Endothelial cell of umbilical vein (primary cell): ENCODE results near the gene TMEM204. TPM values are rescaled to one million over a fixed set of nuclear protein-coding genes. Genes with fewer than 3 reads are reported as not detected.
A peak's percentile ranks its signal among the peaks of the same experiment; 100 is the strongest.

Experiments used
- BruUV-seq: library from RNA; stranded (reverse); fragments of 400-500 nt; replicated peaks from 2 replicates; lab custom pipeline; 2021; lab: Mats Ljungman, UMichigan
- CTCF ChIA-PET: fragments of 300-600, 350-600 bp; sonication (Branson Sonifier 250); formaldehyde crosslinking; loops from one replicate; lab custom pipeline; 2021; ENCODE audit warnings: antibody characterized with exemption, inconsistent platforms; lab: Charles Lee
- POLR2A ChIA-PET: fragments of 300-600, 350-600 bp; sonication (Branson Sonifier 250); formaldehyde crosslinking; loops from one replicate; lab custom pipeline; 2021; ENCODE audit warnings: antibody characterized with exemption, inconsistent platforms; lab: Charles Lee
- DNase-seq: peaks from one replicate; pipeline ENCODE4 v3.0.0-alpha.2; 2011; ENCODE audit warnings: low read depth, low spot score
- FAIRE-seq: peaks from 2 replicates; lab custom pipeline; 2011; peaks lifted over from hg19 to GRCh38; lab: Jason Lieb, UNC
- H2AFZ ChIP-seq: 2 replicates; pipeline ENCODE4 v1.6.0; 2012; ENCODE audit warnings: low read depth, low read length, control low read depth, inconsistent platforms
- H3K27ac ChIP-seq: 2 replicates; pipeline ENCODE4 v1.5.1; 2011; ENCODE audit warnings: low read depth, mild to moderate bottlenecking, control low read depth, low read length, moderate library complexity; ENCODE audit not compliant: insufficient read depth
- H3K27me3 ChIP-seq, 2 experiments: 2 replicates each; pipeline versions ENCODE4 v1.6.0 to v1.6.1; 2011; ENCODE audit warnings: low read length in 2 of 2, mixed read lengths in 1 of 2; ENCODE audit not compliant: control insufficient read depth in 2 of 2, insufficient read depth in 2 of 2
- H3K36me3 ChIP-seq, 2 experiments: 2 replicates in 1 of 2; 3 replicates in 1 of 2; pipeline ENCODE4 v1.5.1; 2011; ENCODE audit warnings: low read length in 2 of 2, mild to moderate bottlenecking in 1 of 2, moderate library complexity in 1 of 2; ENCODE audit not compliant: control insufficient read depth in 2 of 2, insufficient read depth in 2 of 2; ENCODE audit errors: extremely low read depth in 1 of 2
- H3K4me1 ChIP-seq: 3 replicates; pipeline ENCODE4 v1.5.1; 2011; ENCODE audit warnings: mild to moderate bottlenecking, low read length; ENCODE audit not compliant: control insufficient read depth, insufficient read depth; ENCODE audit errors: extremely low read depth
- H3K4me2 ChIP-seq: 2 replicates; pipeline ENCODE4 v1.6.1; 2011; ENCODE audit warnings: low read length, control low read depth, mixed read lengths; ENCODE audit not compliant: insufficient read depth
- H3K4me3 ChIP-seq, 3 experiments: fragments of 200-600 bp in 1 of 3; sonication (generic), shearing (Covaris generic) in 1 of 3; replicated peaks in 1 of 3; 2 replicates each; pipeline ENCODE4 v1.5.1; 2011 to 2016; ENCODE audit warnings: control low read depth in 3 of 3, low read length in 3 of 3, mild to moderate bottlenecking in 2 of 3, inconsistent platforms in 1 of 3, low read depth in 1 of 3, moderate library complexity in 1 of 3; ENCODE audit not compliant: insufficient read depth in 1 of 3
- H3K79me2 ChIP-seq: 2 replicates; pipeline ENCODE4 v1.6.0; 2012; ENCODE audit warnings: low read length, inconsistent platforms; ENCODE audit not compliant: control insufficient read depth, insufficient read depth
- H3K9ac ChIP-seq: replicated peaks from 2 replicates; pipeline ENCODE3; 2011; ENCODE audit warnings: low read length, control low read depth; ENCODE audit not compliant: insufficient read depth; ENCODE audit errors: extremely low read depth
- H3K9me1 ChIP-seq: replicated peaks from 3 replicates; pipeline ENCODE4 v1.6.0; 2011; ENCODE audit warnings: mild to moderate bottlenecking, low read length; ENCODE audit not compliant: control insufficient read depth, insufficient read depth; ENCODE audit errors: extremely low read depth
- H3K9me3 ChIP-seq: replicated peaks from 2 replicates; pipeline ENCODE4 v1.5.1; 2012; ENCODE audit warnings: low read length, inconsistent platforms; ENCODE audit not compliant: control insufficient read depth, insufficient read depth
- H4K20me1 ChIP-seq: replicated peaks from 2 replicates; pipeline ENCODE3; 2011; ENCODE audit warnings: mild to moderate bottlenecking, low read length; ENCODE audit not compliant: control insufficient read depth, insufficient read depth; ENCODE audit errors: extremely low read depth
- CTCF ChIP-seq, 2 donors: IDR thresholded peaks; 1 replicate in 1 of 2; 2 replicates in 1 of 2; pipeline ENCODE4 v1.5.1; 2011; ENCODE audit warnings: low read length in 2 of 2, mild to moderate bottlenecking in 2 of 2, moderate library complexity in 2 of 2, control low read depth in 1 of 2, inconsistent platforms in 1 of 2, low read depth in 1 of 2; ENCODE audit not compliant: insufficient read depth in 1 of 2; ENCODE audit errors: extremely low read depth in 1 of 2
- FOS ChIP-seq: IDR thresholded peaks from 2 replicates; pipeline ENCODE4 v1.6.1; 2011; ENCODE audit warnings: mild to moderate bottlenecking, low read length, moderate library complexity, borderline replicate concordance; ENCODE audit not compliant: insufficient read depth
- GATA2 ChIP-seq: IDR thresholded peaks from 2 replicates; pipeline ENCODE4 v1.7.0; 2011; ENCODE audit warnings: low read depth, mild to moderate bottlenecking, moderate library complexity, mixed read lengths, low read length; ENCODE audit not compliant: insufficient read length, insufficient read depth
- JUN ChIP-seq: IDR thresholded peaks from 2 replicates; pipeline ENCODE4 v1.6.1; 2011; ENCODE audit warnings: borderline replicate concordance, low read depth; ENCODE audit not compliant: insufficient read length, insufficient read depth
- MAX ChIP-seq: IDR thresholded peaks from 2 replicates; pipeline ENCODE4 v1.6.1; 2011; ENCODE audit not compliant: insufficient read depth, insufficient read length
- MYC ChIP-seq: IDR thresholded peaks from one replicate; pipeline ENCODE4 v1.6.1; 2011; ENCODE audit warnings: mild to moderate bottlenecking, low read depth, low read length
- POLR2AphosphoS5 ChIP-seq: IDR thresholded peaks from 2 replicates; pipeline ENCODE4 v1.6.1; 2012; ENCODE audit warnings: low read depth, mild to moderate bottlenecking, control low read depth, low read length, moderate library complexity; ENCODE audit not compliant: insufficient read depth
- dilution Hi-C: fragments of 300-500 bp; cut with MboI; formaldehyde crosslinking; loops from one replicate; pipeline ENCODE4 v1.15.0; 2019; ENCODE audit warnings: low sequenced_read_pairs; ENCODE audit not compliant: extremely low pct_ligation_motif_present
- intact Hi-C: fragments of 100-400 bp; cut with micrococcal nuclease; formaldehyde crosslinking; loops from one replicate; pipeline ENCODE4 v1.10.0; 2022
- polyA plus RNA-seq, 4 experiments: library from polyadenylated mRNA; depleted of rRNA in 3 of 4; stranded (reverse) in 3 of 4; unstranded in 1 of 4; fragments of >200 nt; gene quantifications; 2 replicates each; pipeline versions ENCODE4 v1.2.1 to v1.2.3, GENCODE V29; 2011 to 2012; ENCODE audit warnings: missing spikeins in 1 of 4
- total RNA-seq: library from RNA; stranded (reverse); gene quantifications from 2 replicates; pipeline ENCODE4 v1.2.3, GENCODE V29; 2021

The TMEM204 gene
- total and polyA plus RNA-seq, 2 donors (not counting 3 experiments of a cell fraction or from before 2014, with no cell fraction given) = 32.5 to 50.7 TPM

- ChIA-PET CTCF (interaction anchor here (1.0 to 1.8 kb wide), 4 partner anchors 26 to 69 kb away, joined by 3 to 19 read pairs (median 6); partner anchors contain the start of gene IFT140), POLR2A (interaction anchor here (1.4 kb wide), 1 partner anchor 10 kb away, joined by 3 read pairs; no protein-coding TSS in a partner anchor)
- no TSS peak for BruUV-seq
- H3K9ac ChIP-seq = no peak overlapping the region
- intact Hi-C loops = loop anchor here (5.0 kb wide), 1 partner anchor 135 kb away; no protein-coding TSS in a partner anchor
- H3K36me3 ChIP-seq = peaks cover 6 to 34% of the 10 kb centered on the region in 2 experiments
- H3K27me3 ChIP-seq = no peaks in the 10 kb centered on the region
- H4K20me1 ChIP-seq = no peaks in the 10 kb centered on the region
- peaks cover 44% of the 10 kb centered on the region for H3K4me1 ChIP-seq
- H2AFZ ChIP-seq = no peak overlapping the region
- peaks cover 15% of the 10 kb centered on the region for H3K79me2 ChIP-seq
- no peaks in the 10 kb centered on the region for H3K9me1 ChIP-seq
- FAIRE-seq (no peak), DNase-seq (no peak)
- peak overlapping the region; percentile 98 for H3K27ac ChIP-seq
- no peak for TF ChIP-seq CTCF (IDR thresholded peaks at IDR 0.05; ENCODE audit: extremely low read depth in 1 of 2, insufficient read depth in 1 of 2, low read depth in 1 of 2, low read length in 2 of 2)
- TF ChIP-seq MYC = no peak
- TF ChIP-seq JUN = no peak
- no peak for TF ChIP-seq FOS
- TF ChIP-seq GATA2 = no peak
- no peak for TF ChIP-seq MAX
- no peak for TF ChIP-seq POLR2AphosphoS5
- no peak overlapping the region for H3K4me2 ChIP-seq
- H3K4me3 ChIP-seq = no peak overlapping the region
- dilution Hi-C loops = no loop called here
- no peaks in the 10 kb centered on the region for H3K9me3 ChIP-seq
These were observed 9.1 kb downstream of the TMEM204 start for GRCh38 chr16:1542533-1542932.
